Measurements from ENCODE around the gene HBS1L. TPM values are rescaled to one million over a fixed set of nuclear protein-coding genes. Genes with fewer than 3 reads are reported as not detected.
A peak's percentile ranks its signal among the peaks of the same experiment; 100 is the strongest.

The HBS1L gene
- total RNA-seq, 1 donor from 2014 or later = 114 TPM

- H3K27me3 ChIP-seq (ENCODE audit: control insufficient read depth, insufficient read depth, low read length) = no peaks in the 10 kb centered on the region
- peak; percentile 15 for DNase-seq (ENCODE audit: low read depth)
- H3K4me3 ChIP-seq (ENCODE audit: low read depth, low read length) = no peak overlapping the region
- FAIRE-seq = no peak
- H3K36me3 ChIP-seq (ENCODE audit: control insufficient read depth, insufficient read depth, low read length) = no peaks in the 10 kb centered on the region
- TF ChIP-seq CTCF (IDR thresholded peaks at IDR 0.05; ENCODE audit: insufficient read depth, low read length, severe bottlenecking) = no peak
Measured at GRCh38 chr6:135073756-135074393, 19.3 kb upstream of the HBS1L start.

- H3K36me3 ChIP-seq (ENCODE audit: control insufficient read depth, insufficient read depth, low read length) = no peaks in the 10 kb centered on the region
- FAIRE-seq (no peak), DNase-seq (ENCODE audit: low read depth) (no peak)
- H3K27me3 ChIP-seq (ENCODE audit: control insufficient read depth, insufficient read depth, low read length) = no peaks in the 10 kb centered on the region
- no peak for TF ChIP-seq CTCF (IDR thresholded peaks at IDR 0.05; ENCODE audit: insufficient read depth, low read length, severe bottlenecking)
- no peak overlapping the region for H3K4me3 ChIP-seq (ENCODE audit: low read depth, low read length)
Measured at GRCh38 chr6:135073217-135073616, 18.6 kb upstream of the HBS1L start.

- no peak for DNase-seq (ENCODE audit: low read depth)
- peak; percentile 7 for FAIRE-seq
- no peak overlapping the region for H3K4me3 ChIP-seq (ENCODE audit: low read depth, low read length)
- no peaks in the 10 kb centered on the region for H3K36me3 ChIP-seq (ENCODE audit: control insufficient read depth, insufficient read depth, low read length)
- H3K27me3 ChIP-seq (ENCODE audit: control insufficient read depth, insufficient read depth, low read length) = no peaks in the 10 kb centered on the region
- TF ChIP-seq CTCF (IDR thresholded peaks at IDR 0.05; ENCODE audit: insufficient read depth, low read length, severe bottlenecking) = no peak
Measured at GRCh38 chr6:135072753-135073152, 18.1 kb upstream of the HBS1L start.

GRCh38 chr6:135071541-135071940 lies 16.9 kb upstream of the HBS1L start:
- FAIRE-seq = no peak
- no peak for TF ChIP-seq CTCF (IDR thresholded peaks at IDR 0.05; ENCODE audit: insufficient read depth, low read length, severe bottlenecking)
- Histone ChIP-seq H3K4me3 (ENCODE audit: low read depth, low read length) (no peak overlapping the region), H3K27me3 (ENCODE audit: control insufficient read depth, insufficient read depth, low read length) (no peaks in the 10 kb centered on the region), H3K36me3 (ENCODE audit: control insufficient read depth, insufficient read depth, low read length) (no peaks in the 10 kb centered on the region)
- DNase-seq (ENCODE audit: low read depth) = no peak

GRCh38 chr6:135067911-135068310 lies 13.3 kb upstream of the HBS1L start:
- Histone ChIP-seq H3K4me3 (ENCODE audit: low read depth, low read length) (no peak overlapping the region), H3K36me3 (ENCODE audit: control insufficient read depth, insufficient read depth, low read length) (no peaks in the 10 kb centered on the region), H3K27me3 (ENCODE audit: control insufficient read depth, insufficient read depth, low read length) (no peaks in the 10 kb centered on the region)
- no peak for DNase-seq (ENCODE audit: low read depth)
- no peak for FAIRE-seq
- no peak for TF ChIP-seq CTCF (IDR thresholded peaks at IDR 0.05; ENCODE audit: insufficient read depth, low read length, severe bottlenecking)

GRCh38 chr6:135066806-135067205 lies 12.2 kb upstream of the HBS1L start:
- no peak for FAIRE-seq
- no peak for TF ChIP-seq CTCF (IDR thresholded peaks at IDR 0.05; ENCODE audit: insufficient read depth, low read length, severe bottlenecking)
- Histone ChIP-seq H3K36me3 (ENCODE audit: control insufficient read depth, insufficient read depth, low read length) (no peaks in the 10 kb centered on the region), H3K4me3 (ENCODE audit: low read depth, low read length) (no peak overlapping the region), H3K27me3 (ENCODE audit: control insufficient read depth, insufficient read depth, low read length) (no peaks in the 10 kb centered on the region)
- DNase-seq (ENCODE audit: low read depth) = no peak

All from bronchial epithelial cell (primary cell).